Ovary (tissue), 9 donors: ENCODE results near the gene SLC6A1. TPM values are rescaled to one million over a fixed set of nuclear protein-coding genes. Genes with fewer than 3 reads are reported as not detected.

Source experiments
- DNase-seq, 5 donors: peaks; one replicate each; pipeline ENCODE4 v3.0.0-alpha.2; 2019 to 2020
- H3K27ac ChIP-seq, 2 donors: fragments of 200-600 bp; one replicate each; pipeline versions ENCODE4 v1.5.1 to v1.8.0; 2019 to 2022
- H3K27me3 ChIP-seq: fragments of 200-600 bp; one replicate; pipeline ENCODE4 v1.8.0; 2022
- H3K36me3 ChIP-seq: fragments of 200-600 bp; sonication (generic); one replicate; pipeline ENCODE4 v1.5.1; 2019
- H3K4me1 ChIP-seq: one replicate; pipeline ENCODE4 v1.8.1; 2013; ENCODE audit warnings: mild to moderate bottlenecking, moderate library complexity; ENCODE audit not compliant: insufficient read depth
- H3K4me3 ChIP-seq: fragments of 200-600 bp; sonication (generic); one replicate; pipeline ENCODE4 v1.5.1; 2017
- H3K9me3 ChIP-seq, 2 donors: fragments of 200-600 bp in 1 of 2; sonication (generic) in 1 of 2; one replicate each; pipeline versions ENCODE4 v1.5.1 to v1.8.1; 2013 to 2019; ENCODE audit warnings: mild to moderate bottlenecking in 1 of 2, moderate library complexity in 1 of 2
- CTCF ChIP-seq, 3 donors: fragments of 450-650 bp in 2 of 3; fragments of 200-600 bp in 1 of 3; IDR thresholded peaks; one replicate each; pipeline versions ENCODE4 v1.5.1 to v1.8.0; 2016 to 2022; ENCODE audit warnings: antibody characterized with exemption in 3 of 3, mild to moderate bottlenecking in 1 of 3
- EP300 ChIP-seq: sonication (generic); formaldehyde crosslinking; IDR thresholded peaks from one replicate; pipeline ENCODE4 v1.6.1; 2017; ENCODE audit warnings: antibody characterized with exemption
- POLR2A ChIP-seq: fragments of 450-650 bp; IDR thresholded peaks from one replicate; pipeline ENCODE4 v1.6.1; 2017; ENCODE audit warnings: antibody characterized with exemption, mild to moderate bottlenecking, moderate library complexity
- WGBS, 3 donors: extraction: QIAGEN DNeasy Blood & Tissue Kit in 1 of 3; methylation state at CpG; one replicate each; pipeline versions ENCODE4 v1.1.5 to v1.1.7; 2013 to 2017; 5-methylcytosine and 5-hydroxymethylcytosine counted together
- intact Hi-C, 4 donors: fragments of 100-400 bp; cut with DNase I; formaldehyde crosslinking; loops; one replicate each; pipeline versions ENCODE4 v1.11.0 to v1.15.1; 2022 to 2023
- polyA plus RNA-seq, 2 donors: library from polyadenylated mRNA; stranded (reverse); fragments of 200-250 nt in 1 of 2; fragments of 350-450 nt in 1 of 2; fragmentation: Illumina TruSeq in 1 of 2; extraction: RNeasy Lipid Tissue Mini Kit (QIAGEN cat#74804) in 1 of 2; gene quantifications; one replicate each; pipeline ENCODE4 v1.2.3, GENCODE V29; 2013 to 2014
- total RNA-seq, 7 donors: library from RNA; depleted of rRNA in 2 of 7; stranded (reverse); fragments of >200 nt in 2 of 7; fragmentation: NEBNext Ultra II Directional in 3 of 7; extraction: Animal tissue kit (Norgen Biotek cat#: 25700) in 3 of 7; gene quantifications; one replicate each; pipeline versions ENCODE4 v1.1.0 to v1.2.4, GENCODE V29; 2016 to 2023
- donor health status: DM: no; HTN: no; CAD: no; lungs with moderate emphysema.
- donor health status: DM: no; HTN: no; CAD: no.
- donor health status: Bipolar disorder and iron deficiency.
- donor health status: DM: yes; HTN: yes; CAD: no.
- donor health status: DM: no; HTN: no; CAD: no.
- donor health status: DM: yes; HTN: yes; CAD: no.

Gene SLC6A1
- total and polyA plus RNA-seq, 9 donors: 0.23 to 3.3 (median 1.2) TPM

- WGBS, 3 donors: 49 to 56% (median 52%) methylated on average over 5 of the region's 5 CpGs
- H3K36me3 ChIP-seq: no peaks in the 10 kb centered on the region
- H3K9me3 ChIP-seq: no peaks in the 10 kb centered on the region
- H3K27ac ChIP-seq: no peak overlapping the region
- intact Hi-C loops: no loop called here
- DNase-seq: no peak
- H3K4me3 ChIP-seq: no peak overlapping the region
- H3K4me1 ChIP-seq: no peaks in the 10 kb centered on the region
- H3K27me3 ChIP-seq: no peaks in the 10 kb centered on the region
- TF ChIP-seq EP300 (no peak), CTCF (IDR thresholded peaks at IDR 0.05) (no peak), POLR2A (no peak)
Measured at GRCh38 chr3:11034309-11034985, 41.9 kb downstream of the SLC6A1 start.

GRCh38 chr3:11035757-11036505 is 43.4 kb downstream of the SLC6A1 start:
- Histone ChIP-seq H3K36me3 (no peaks in the 10 kb centered on the region), H3K27me3 (no peaks in the 10 kb centered on the region), H3K9me3 (no peaks in the 10 kb centered on the region), H3K27ac (no peak overlapping the region), H3K4me3 (no peak overlapping the region), H3K4me1 (no peaks in the 10 kb centered on the region)
- intact Hi-C loops: no loop called here
- no peak for TF ChIP-seq EP300
- no peak for TF ChIP-seq POLR2A
- no peak for TF ChIP-seq CTCF (IDR thresholded peaks at IDR 0.05)
- no peak for DNase-seq
- 78 to 83% (median 81%) methylated on average over 19 of the region's 19 CpGs for WGBS, 3 donors

GRCh38 chr3:11037241-11037873 is 44.8 kb downstream of the SLC6A1 start:
- Histone ChIP-seq H3K36me3 (no peaks in the 10 kb centered on the region), H3K27me3 (no peaks in the 10 kb centered on the region)
- no peak for DNase-seq

More at GRCh38 chr3:11037241-11037873, 44.8 kb downstream of the SLC6A1 start:
- H3K27ac ChIP-seq: no peak overlapping the region
- no peaks in the 10 kb centered on the region for H3K4me1 ChIP-seq
- intact Hi-C loops: no loop called here
- no peak overlapping the region for H3K4me3 ChIP-seq
- no peak for TF ChIP-seq EP300
- TF ChIP-seq POLR2A: no peak
- TF ChIP-seq CTCF (IDR thresholded peaks at IDR 0.05): no peak
- 57 to 78% (median 69%) methylated on average over 24 of the region's 24 CpGs for WGBS, 3 donors
- no peaks in the 10 kb centered on the region for H3K9me3 ChIP-seq
